MCF 10A (cell line): ENCODE data around the gene ZBTB40. TPM values are rescaled to one million over a fixed set of nuclear protein-coding genes. Genes with fewer than 3 reads are reported as not detected.

ENCODE experiments used
- BruUV-seq: library from RNA; stranded (reverse); fragments of 400-500 nt; replicated peaks from 2 replicates; lab custom pipeline; 2021; lab: Mats Ljungman, UMichigan
- CTCF ChIA-PET: fragments of 300-600 bp; sonication (Branson Sonifier 250); formaldehyde crosslinking; extraction: SDS; loops from one replicate; lab custom pipeline; 2021; ENCODE audit warnings: antibody characterized with exemption, inconsistent platforms; lab: Yijun Ruan, JAX
- POLR2A ChIA-PET: fragments of 300-600, 350-650 bp; sonication (Branson Sonifier 250); formaldehyde crosslinking; extraction: SDS; loops from one replicate; lab custom pipeline; 2020; ENCODE audit warnings: antibody characterized with exemption, inconsistent platforms; lab: Yijun Ruan, JAX
- DNase-seq: peaks from one replicate; pipeline ENCODE4 v3.0.0-alpha.2; 2018; ENCODE audit not compliant: unreplicated experiment
- H3K27ac Mint-ChIP-seq: one replicate; pipeline ENCODE4 v1.8.0; 2022; ENCODE audit warnings: mild to moderate bottlenecking, low read depth, mixed read lengths; ENCODE audit not compliant: unreplicated experiment
- H3K27me3 Mint-ChIP-seq: one replicate; pipeline ENCODE4 v1.8.0; 2022; ENCODE audit warnings: mixed read lengths; ENCODE audit not compliant: insufficient read depth, unreplicated experiment
- H3K36me3 Mint-ChIP-seq: one replicate; pipeline ENCODE4 v1.8.0; 2022; ENCODE audit warnings: mild to moderate bottlenecking, moderate library complexity, mixed read lengths; ENCODE audit not compliant: insufficient read depth, unreplicated experiment
- H3K4me1 Mint-ChIP-seq: one replicate; pipeline ENCODE4 v1.8.0; 2022; ENCODE audit warnings: mixed read lengths; ENCODE audit not compliant: insufficient read depth, unreplicated experiment
- H3K4me3 Mint-ChIP-seq: one replicate; pipeline ENCODE4 v1.8.0; 2022; ENCODE audit warnings: mild to moderate bottlenecking, moderate library complexity, mixed read lengths; ENCODE audit not compliant: unreplicated experiment
- H3K9me3 Mint-ChIP-seq: one replicate; pipeline ENCODE4 v1.8.0; 2022; ENCODE audit warnings: mixed read lengths; ENCODE audit not compliant: unreplicated experiment
- intact Hi-C: fragments of 100-400 bp; cut with micrococcal nuclease; formaldehyde crosslinking; loops from 2 replicates; pipeline ENCODE4 v1.14.1; 2022
- total RNA-seq: library from RNA; stranded (reverse); gene quantifications from 2 replicates; pipeline ENCODE4 v1.2.3, GENCODE V29; 2022
- TF ChIP-seq, protein P1 (sequence below): fragments of 200-600 bp; IDR thresholded peaks from one replicate; pipeline ENCODE4 v1.8.0; 2022; ENCODE audit warnings: antibody characterized with exemption, mild to moderate bottlenecking; ENCODE audit not compliant: unreplicated experiment

The ZBTB40 gene
- total RNA-seq, 1 experiment from 2014 or later: 20.4 TPM

DNA sequence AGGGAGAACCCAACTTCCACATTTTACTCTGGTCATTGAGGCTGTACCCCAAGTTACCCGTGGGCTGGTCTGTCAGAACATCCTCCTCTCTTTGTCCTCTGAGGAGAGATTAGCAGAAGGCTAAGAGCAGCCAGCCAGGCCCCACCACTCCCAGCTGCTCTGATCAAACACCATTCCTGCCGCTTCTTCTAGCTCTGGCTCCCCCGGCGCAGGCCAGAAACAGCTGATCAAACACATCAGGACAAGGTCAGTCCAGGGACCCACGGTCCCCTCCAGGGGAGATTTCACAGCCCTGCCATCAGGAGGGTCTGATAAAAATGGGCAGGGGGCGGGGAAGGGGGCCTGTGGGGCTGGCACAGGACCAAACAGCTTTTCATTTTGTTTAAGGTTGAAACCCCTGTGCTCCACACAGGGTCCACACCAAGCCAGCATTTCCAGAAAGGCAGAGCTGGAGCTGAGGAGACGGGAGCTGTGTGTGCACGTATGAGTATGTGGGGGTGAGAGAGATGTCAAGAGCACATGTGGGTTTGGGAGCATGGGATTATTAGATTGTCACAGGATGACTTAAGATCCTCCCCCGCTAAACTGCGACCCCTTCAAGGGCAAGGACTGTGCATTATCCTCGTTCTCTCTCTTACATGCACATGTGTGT, 81.7 kb downstream of the ZBTB40 start:
- BruUV-seq: no TSS peak
- ChIA-PET POLR2A (interaction anchor here (0.6 kb wide), 2 partner anchors 13 to 201 kb away, joined by 4 read pairs; no protein-coding TSS in a partner anchor), CTCF (no interaction called here)
- Mint-ChIP-seq H3K9me3 (no peaks in the 10 kb centered on the region), H3K27me3 (no peaks in the 10 kb centered on the region), H3K4me3 (no peak overlapping the region), H3K4me1 (no peaks in the 10 kb centered on the region), H3K27ac (no peak overlapping the region), H3K36me3 (peaks cover under 1% of the 10 kb centered on the region)
- DNase-seq: no peak
- TF ChIP-seq, protein P1, sequence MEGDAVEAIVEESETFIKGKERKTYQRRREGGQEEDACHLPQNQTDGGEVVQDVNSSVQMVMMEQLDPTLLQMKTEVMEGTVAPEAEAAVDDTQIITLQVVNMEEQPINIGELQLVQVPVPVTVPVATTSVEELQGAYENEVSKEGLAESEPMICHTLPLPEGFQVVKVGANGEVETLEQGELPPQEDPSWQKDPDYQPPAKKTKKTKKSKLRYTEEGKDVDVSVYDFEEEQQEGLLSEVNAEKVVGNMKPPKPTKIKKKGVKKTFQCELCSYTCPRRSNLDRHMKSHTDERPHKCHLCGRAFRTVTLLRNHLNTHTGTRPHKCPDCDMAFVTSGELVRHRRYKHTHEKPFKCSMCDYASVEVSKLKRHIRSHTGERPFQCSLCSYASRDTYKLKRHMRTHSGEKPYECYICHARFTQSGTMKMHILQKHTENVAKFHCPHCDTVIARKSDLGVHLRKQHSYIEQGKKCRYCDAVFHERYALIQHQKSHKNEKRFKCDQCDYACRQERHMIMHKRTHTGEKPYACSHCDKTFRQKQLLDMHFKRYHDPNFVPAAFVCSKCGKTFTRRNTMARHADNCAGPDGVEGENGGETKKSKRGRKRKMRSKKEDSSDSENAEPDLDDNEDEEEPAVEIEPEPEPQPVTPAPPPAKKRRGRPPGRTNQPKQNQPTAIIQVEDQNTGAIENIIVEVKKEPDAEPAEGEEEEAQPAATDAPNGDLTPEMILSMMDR: no peak
- intact Hi-C loops: no loop called here

DNA sequence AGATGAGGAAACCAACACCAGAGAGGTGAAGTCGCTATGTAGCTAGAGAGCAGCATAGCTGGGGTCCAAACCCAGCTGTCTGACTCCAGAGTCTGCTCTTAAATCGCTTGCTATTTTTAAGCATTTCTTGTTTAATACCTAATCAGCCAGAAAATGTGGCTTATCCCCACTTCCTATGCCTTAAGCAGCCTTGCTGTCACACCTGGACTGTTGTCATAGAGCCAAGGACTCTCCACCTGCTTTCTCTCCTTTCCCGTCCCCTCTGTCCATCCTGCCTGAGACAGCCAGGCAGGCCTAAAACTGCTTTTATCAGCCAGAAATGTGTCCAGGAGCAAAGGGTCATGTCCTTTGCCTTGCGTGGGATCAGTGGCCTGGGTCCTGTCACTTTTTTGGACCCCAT, 83.3 kb downstream of the ZBTB40 start:
- TF ChIP-seq, protein P1: no peak
- ChIA-PET POLR2A (no interaction called here), CTCF (interaction anchor here (0.7 kb wide), 1 partner anchor 447 kb away, joined by 3 read pairs; no protein-coding TSS in a partner anchor)
- no peak overlapping the region for H3K4me3 Mint-ChIP-seq
- DNase-seq: no peak
- H3K27ac Mint-ChIP-seq: no peak overlapping the region
- H3K27me3 Mint-ChIP-seq: no peaks in the 10 kb centered on the region
- no peaks in the 10 kb centered on the region for H3K9me3 Mint-ChIP-seq
- H3K4me1 Mint-ChIP-seq: peaks cover under 1% of the 10 kb centered on the region
- H3K36me3 Mint-ChIP-seq: no peaks in the 10 kb centered on the region
- intact Hi-C loops: no loop called here
- no TSS peak for BruUV-seq

- TF ChIP-seq, protein P1: no peak
- BruUV-seq: no TSS peak
- intact Hi-C loops: no loop called here
- CTCF ChIA-PET: no interaction called here
- Mint-ChIP-seq H3K4me1 (peaks cover 5% of the 10 kb centered on the region), H3K27ac (no peak overlapping the region), H3K4me3 (no peak overlapping the region), H3K36me3 (no peaks in the 10 kb centered on the region), H3K27me3 (no peaks in the 10 kb centered on the region), H3K9me3 (no peaks in the 10 kb centered on the region)
- no peak for DNase-seq
- POLR2A ChIA-PET: no interaction called here
Measured at GRCh38 chr1:22535399-22535798, 83.7 kb downstream of the ZBTB40 start.

DNA sequence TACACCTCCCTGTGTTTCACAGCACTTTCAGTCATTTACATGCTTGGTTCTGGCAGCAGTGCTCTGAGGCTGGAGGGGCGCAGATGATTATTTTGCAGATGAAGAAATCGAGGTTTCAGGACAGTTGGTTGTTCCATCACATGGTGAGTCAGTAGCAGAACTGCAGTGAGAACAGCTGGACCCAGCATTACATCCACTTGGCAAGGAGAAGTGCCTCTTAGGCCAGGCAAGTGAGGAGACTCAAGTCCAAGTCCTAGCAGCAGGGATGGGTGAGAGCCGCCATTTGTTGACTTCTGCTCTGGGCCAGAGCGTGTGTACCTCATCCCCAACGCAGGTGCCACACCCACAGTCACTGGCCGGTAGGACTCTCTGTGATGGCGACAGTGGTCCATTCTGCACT, 84.9 kb downstream of the ZBTB40 start:
- Mint-ChIP-seq H3K9me3 (no peaks in the 10 kb centered on the region), H3K36me3 (no peaks in the 10 kb centered on the region), H3K27ac (no peak overlapping the region), H3K4me3 (no peak overlapping the region), H3K27me3 (no peaks in the 10 kb centered on the region), H3K4me1 (peaks cover 9% of the 10 kb centered on the region)
- TF ChIP-seq, protein P1: no peak
- BruUV-seq: no TSS peak
- POLR2A ChIA-PET: no interaction called here
- DNase-seq: no peak
- CTCF ChIA-PET: interaction anchor here (0.6 kb wide), 1 partner anchor 683 kb away, joined by 4 read pairs; no protein-coding TSS in a partner anchor
- intact Hi-C loops: no loop called here
